NCI-H1417 (cell line): ENCODE data around the gene TBL1X.
"Not testable (repeated sequence)": the region's sequence is repeated elsewhere in the genome, so short reads cannot be mapped to it uniquely, and the experiment has no call there.

Source experiments
- DNase-seq, 3 experiments: peaks; one replicate each; lab custom pipeline; 2025; lab: John Stamatoyannopoulos, UW

The TBL1X gene

GRCh38 chrX:9536156-9536555, 71.3 kb downstream of the TBL1X start:
- not testable (repeated sequence) for DNase-seq

GRCh38 chrX:9537781-9538180, 72.9 kb downstream of the TBL1X start:
- no peak for DNase-seq

GRCh38 chrX:9538544-9539045, 73.7 kb downstream of the TBL1X start:
- DNase-seq: peak; percentile 72 to 94 (median 85)

- no peak for DNase-seq
Observed at GRCh38 chrX:9539605-9540387, 74.9 kb downstream of the TBL1X start.

DNA sequence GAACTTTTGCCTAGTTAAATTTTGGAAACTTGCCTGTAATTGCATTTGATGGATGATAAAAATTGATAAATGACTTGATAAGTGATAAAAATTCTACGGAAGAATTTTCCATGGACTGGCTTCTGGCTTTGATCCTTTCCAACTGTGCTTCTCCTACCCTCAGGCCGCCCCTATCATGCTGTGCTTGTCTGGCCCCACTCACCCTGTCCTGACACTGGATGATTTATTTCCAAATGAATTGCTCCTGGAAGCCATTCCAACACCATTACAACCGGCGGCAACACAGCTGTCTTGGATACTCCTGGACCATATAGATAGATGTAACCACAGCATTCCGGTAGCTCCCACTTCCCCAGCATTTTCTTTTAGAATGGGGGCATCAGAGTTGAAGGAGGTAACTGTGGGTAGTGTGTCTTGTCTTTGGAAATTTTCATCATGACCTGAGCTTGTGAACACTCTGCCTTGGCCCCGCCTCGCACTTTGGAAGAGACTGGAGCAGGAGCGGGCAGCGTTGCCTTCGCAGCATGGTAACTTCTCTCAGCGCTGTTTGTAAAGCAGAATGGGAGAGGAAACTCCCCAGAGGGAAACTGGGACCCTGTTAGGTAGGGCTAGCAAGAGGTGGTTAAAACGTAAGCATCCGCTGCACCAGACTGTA, 77.4 kb downstream of the TBL1X start:
- peak; percentile 44 to 81 (median 61) for DNase-seq

GRCh38 chrX:9542761-9543111, 77.9 kb downstream of the TBL1X start:
- DNase-seq: peak; percentile 44 to 87 (median 63)

- no peak for DNase-seq
Observed at GRCh38 chrX:9555354-9555753, 90.5 kb downstream of the TBL1X start.

DNA sequence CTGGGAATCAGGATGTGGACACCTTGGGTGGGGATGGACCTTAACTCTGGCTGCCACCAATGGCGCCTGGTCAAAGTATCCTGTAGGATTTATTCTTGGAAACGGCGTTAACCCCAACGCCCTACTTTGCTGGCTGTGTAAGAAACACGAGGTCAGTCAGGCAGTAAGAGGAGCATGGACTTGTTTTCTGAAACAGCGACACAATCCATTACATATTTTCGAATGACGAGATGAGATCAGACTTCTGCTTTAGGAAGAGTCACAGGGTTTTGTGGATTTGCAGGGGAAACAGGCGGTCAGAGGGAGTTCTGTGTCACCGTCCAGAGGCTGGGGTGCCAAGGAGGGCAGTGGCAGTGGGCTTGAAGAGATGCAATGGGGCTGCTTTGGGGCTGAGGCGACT, 92.2 kb downstream of the TBL1X start:
- no peak for DNase-seq

DNA sequence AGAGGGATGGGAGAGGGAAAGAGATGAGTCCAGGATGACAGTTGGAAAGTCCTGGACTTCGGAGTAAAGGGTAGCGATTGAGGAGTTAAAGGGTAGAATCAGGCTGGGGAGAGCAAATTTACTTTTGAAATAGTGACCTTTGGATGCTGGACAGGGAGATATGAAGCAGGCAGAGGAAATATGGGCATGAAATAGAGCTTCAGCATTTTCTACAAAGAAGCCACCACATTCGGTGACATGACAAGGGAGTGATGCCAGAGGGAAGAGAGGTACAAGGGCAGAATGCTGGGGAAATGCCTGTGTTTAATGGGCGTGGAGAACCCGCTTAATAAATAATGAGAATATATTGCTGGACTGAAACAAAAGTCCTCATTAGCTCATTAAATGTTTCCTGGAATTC, 92.7 kb downstream of the TBL1X start:
- no peak for DNase-seq

GRCh38 chrX:9558615-9559014, 93.8 kb downstream of the TBL1X start:
- peak in 1 of 3 experiments; percentile 14 for DNase-seq

GRCh38 chrX:9560219-9560618, 95.4 kb downstream of the TBL1X start:
- DNase-seq: no peak

- no peak for DNase-seq
Observed at GRCh38 chrX:9561199-9561598, 96.3 kb downstream of the TBL1X start.

- no peak for DNase-seq
Observed at GRCh38 chrX:9562851-9563250, 98.0 kb downstream of the TBL1X start.

DNA sequence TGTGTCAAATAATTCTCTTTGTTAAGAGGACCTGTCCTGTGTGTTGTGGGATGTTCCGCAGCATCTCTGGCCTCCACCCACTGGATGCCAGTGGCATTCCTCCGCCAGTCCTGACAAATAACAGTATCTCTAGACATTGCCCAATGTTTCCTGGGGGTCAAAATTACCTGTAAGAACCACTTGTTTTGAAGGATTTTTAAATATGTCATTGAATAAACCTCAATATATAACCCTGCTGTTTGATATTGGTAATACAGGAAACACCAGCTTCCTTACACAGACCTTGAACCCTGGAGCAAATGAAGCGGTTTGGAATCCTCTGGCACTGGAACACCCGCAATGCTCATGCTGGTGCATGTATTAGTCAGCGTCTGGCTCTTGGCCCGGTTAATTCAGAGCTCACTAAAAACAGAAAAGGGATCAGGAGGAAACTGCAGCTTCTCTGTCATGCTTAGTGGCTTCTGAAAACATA, 101.3 kb downstream of the TBL1X start:
- no peak for DNase-seq

DNA sequence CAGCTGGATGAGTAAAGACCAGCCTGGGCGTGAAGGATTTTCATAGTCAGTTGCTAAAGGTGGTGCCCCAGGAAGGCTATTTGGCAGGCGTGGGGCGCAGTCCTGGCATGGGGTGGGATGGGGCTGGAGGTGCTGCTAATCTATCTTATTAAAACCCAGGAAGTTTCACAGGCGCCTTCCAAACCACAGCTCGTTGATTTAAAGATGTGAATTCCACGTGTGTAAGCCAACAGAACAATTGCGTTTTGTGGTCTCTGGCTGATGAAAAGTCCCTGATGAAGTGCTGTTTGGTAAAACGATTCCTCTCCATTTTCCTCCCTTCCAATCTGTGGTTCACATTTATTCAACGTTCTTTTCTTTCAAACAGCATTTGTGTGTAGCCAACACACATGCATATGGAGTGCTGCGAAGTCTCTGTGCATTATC, 105.0 kb downstream of the TBL1X start:
- DNase-seq: no peak

- DNase-seq: peak in 2 of 3 experiments; percentile 67 to 88
Observed at GRCh38 chrX:9573282-9574106, 108.6 kb downstream of the TBL1X start.

DNA sequence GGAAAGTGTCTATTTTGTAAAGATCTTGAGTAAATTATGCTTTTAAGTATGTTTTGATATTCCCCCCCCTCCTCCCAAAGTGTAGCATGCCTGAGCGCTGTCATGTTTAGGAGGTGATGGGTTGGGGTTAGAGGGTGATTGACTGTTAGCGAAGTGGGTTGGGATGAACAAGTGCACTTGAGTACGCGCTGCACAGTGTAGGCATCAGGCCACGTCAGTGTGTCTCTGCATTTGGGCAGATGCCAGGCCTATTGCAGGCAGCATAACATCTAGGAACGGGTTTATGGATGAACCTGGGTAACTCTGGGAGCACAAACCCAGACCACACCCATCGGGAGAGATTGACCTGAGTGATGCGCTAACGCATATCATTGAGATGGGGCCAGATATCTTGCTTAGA, 111.2 kb downstream of the TBL1X start:
- peak in 1 of 3 experiments; percentile 29 for DNase-seq

DNA sequence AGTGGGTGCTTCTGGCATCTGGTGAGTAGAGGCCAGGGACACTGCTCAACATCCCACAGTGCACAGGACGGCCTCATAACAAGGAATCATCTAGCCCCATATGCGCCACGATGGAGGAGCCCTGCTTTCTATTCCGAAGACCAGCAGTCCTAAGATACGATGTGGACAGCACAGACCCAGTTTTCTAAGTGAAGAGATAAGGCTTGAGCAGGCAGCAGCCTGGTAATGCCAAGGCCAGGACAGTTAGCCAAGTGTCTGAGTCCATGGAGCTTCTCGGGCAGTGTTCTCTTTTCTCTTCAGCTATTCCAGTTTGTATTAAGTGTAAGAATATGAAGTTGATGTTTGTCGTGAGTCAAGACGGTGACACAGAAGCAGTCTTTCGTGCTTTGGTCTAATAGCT, 112.7 kb downstream of the TBL1X start:
- no peak for DNase-seq

GRCh38 chrX:9578083-9578779, 113.4 kb downstream of the TBL1X start:
- DNase-seq: no peak

DNA sequence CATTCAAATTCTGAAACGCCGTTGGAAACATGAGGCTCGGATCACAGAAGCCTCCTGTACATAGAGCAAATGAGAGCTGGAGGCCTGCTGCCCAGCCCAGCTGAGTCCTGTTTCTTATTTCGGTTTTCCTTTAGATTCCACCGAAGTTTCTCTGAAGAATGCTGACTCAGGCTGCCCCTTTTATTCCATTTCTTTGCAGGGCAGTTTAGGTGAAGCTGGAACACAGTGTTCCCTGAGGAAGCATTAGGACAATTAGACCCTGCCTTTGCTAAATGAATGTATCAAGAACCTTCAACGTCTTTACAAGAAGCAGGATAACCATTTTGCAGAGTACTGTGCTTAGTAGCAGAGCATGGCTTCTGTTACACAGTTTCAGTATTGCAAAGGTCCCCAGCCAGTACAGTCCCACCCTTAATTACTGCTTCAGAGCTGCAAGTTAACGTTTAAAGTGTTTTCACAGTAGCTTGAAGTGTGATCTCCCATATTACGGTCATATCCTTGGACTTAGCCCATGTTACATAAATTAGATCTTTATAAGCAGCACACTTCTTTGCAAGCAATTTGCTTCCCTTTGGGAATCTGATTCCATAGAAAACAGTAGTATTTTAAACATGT, 117.0 kb downstream of the TBL1X start:
- no peak for DNase-seq

GRCh38 chrX:9582956-9583355, 118.1 kb downstream of the TBL1X start:
- peak in 1 of 3 experiments; percentile 23 for DNase-seq
